ENCODE data around the gene CLDN34.

- TF ChIP-seq ELF4 (IDR thresholded peaks at IDR 0.05) (no peak), L3MBTL2 (conservative IDR thresholded peaks at IDR 0.05) (no peak), NFRKB (IDR thresholded peaks at IDR 0.05) (no peak), FOXM1 (IDR thresholded peaks at IDR 0.05; ENCODE audit: borderline replicate concordance) (no peak)
These were observed 43.5 kb downstream of the CLDN34 start for GRCh38 chrX:10010686-10011085.
